GM21717 (cell line): ENCODE data around the gene CCDC102A.

Experiments used
- ATAC-seq: cut with Tn5 transposase; IDR thresholded peaks from one replicate; pipeline ENCODE4 v1.9.1; 2021; ENCODE audit warnings: mild to moderate bottlenecking, moderate library complexity; ENCODE audit not compliant: unreplicated experiment

The CCDC102A gene

GRCh38 chr16:57538235-57538721, 1.9 kb upstream of the CCDC102A start:
- ATAC-seq, result no peak

- ATAC-seq, result no peak
Measured at GRCh38 chr16:57537581-57538234, 1.3 kb upstream of the CCDC102A start.

GRCh38 chr16:57537194-57537505, 779 bp upstream of the CCDC102A start:
- ATAC-seq, result no peak

GRCh38 chr16:57535680-57536305, 578 bp downstream of the CCDC102A start:
- peak; percentile 40 for ATAC-seq

GRCh38 chr16:57534881-57535658, 1.3 kb downstream of the CCDC102A start:
- ATAC-seq, result no peak

- no peak for ATAC-seq
Measured at GRCh38 chr16:57534337-57534880, 2.0 kb downstream of the CCDC102A start.

GRCh38 chr16:57533431-57534336, 2.7 kb downstream of the CCDC102A start:
- no peak for ATAC-seq

GRCh38 chr16:57532266-57532625, 4.1 kb downstream of the CCDC102A start:
- no peak for ATAC-seq

GRCh38 chr16:57531635-57532265, 4.6 kb downstream of the CCDC102A start:
- ATAC-seq, result no peak

GRCh38 chr16:57531253-57531575, 5.2 kb downstream of the CCDC102A start:
- ATAC-seq, result no peak

GRCh38 chr16:57530522-57531252, 5.7 kb downstream of the CCDC102A start:
- no peak for ATAC-seq

GRCh38 chr16:57530104-57530521, 6.3 kb downstream of the CCDC102A start:
- peak; percentile 61 for ATAC-seq

GRCh38 chr16:57529391-57530103, 6.8 kb downstream of the CCDC102A start:
- no peak for ATAC-seq

- no peak for ATAC-seq
Measured at GRCh38 chr16:57528499-57529390, 7.6 kb downstream of the CCDC102A start.

GRCh38 chr16:57527610-57528360, 8.6 kb downstream of the CCDC102A start:
- no peak for ATAC-seq

- ATAC-seq, result no peak
Measured at GRCh38 chr16:57527027-57527426, 9.3 kb downstream of the CCDC102A start.

GRCh38 chr16:57526498-57526897, 9.9 kb downstream of the CCDC102A start:
- ATAC-seq, result no peak
